Stimulated activated naive B cell treated with anti-CD40 and anti-IgM and Interleukin-4, amounts not matched to agents 10 μg/mL and 1 μg/mL and 100 μg/mL, for 72 hours (primary cell): ENCODE results near the gene SYT14.
A peak's percentile ranks its signal among the peaks of the same experiment; 100 is the strongest.
"Not testable (repeated sequence)": the region's sequence is repeated elsewhere in the genome, so short reads cannot be mapped to it uniquely, and the experiment has no call there.

Experiments
- ATAC-seq, 2 donors: fragments of 150-1000 bp; cut with Tn5 transposase; replicated peaks; 2 replicates each; pipeline ENCODE4 v1.10.0; 2021; ENCODE audit warnings: moderate library complexity in 1 of 2
- DNase-seq: peaks from one replicate; pipeline ENCODE4 v3.0.0; 2021
- H3K27ac Mint-ChIP-seq: one replicate; pipeline ENCODE4 v1.8.0; 2022; ENCODE audit warnings: mild to moderate bottlenecking, mixed read lengths
- H3K27me3 Mint-ChIP-seq, 2 donors: one replicate each; pipeline ENCODE4 v1.8.0; 2022; ENCODE audit warnings: mixed read lengths in 2 of 2
- H3K36me3 Mint-ChIP-seq, 2 donors: one replicate each; pipeline ENCODE4 v1.8.0; 2022; ENCODE audit warnings: mixed read lengths in 2 of 2, mild to moderate bottlenecking in 1 of 2
- H3K4me1 Mint-ChIP-seq, 2 donors: one replicate each; pipeline ENCODE4 v1.8.0; 2022; ENCODE audit warnings: mixed read lengths in 2 of 2, mild to moderate bottlenecking in 1 of 2
- H3K4me3 Mint-ChIP-seq, 2 donors: one replicate each; pipeline ENCODE4 v1.8.0; 2022; ENCODE audit warnings: mild to moderate bottlenecking in 2 of 2, mixed read lengths in 2 of 2, moderate library complexity in 1 of 2
- H3K9me3 Mint-ChIP-seq, 2 donors: one replicate each; pipeline ENCODE4 v1.8.0; 2022; ENCODE audit warnings: mixed read lengths in 2 of 2, mild to moderate bottlenecking in 1 of 2

The SYT14 gene

GRCh38 chr1:209965996-209966395, 28.0 kb downstream of the SYT14 start:
- no peaks in the 10 kb centered on the region for H3K4me1 Mint-ChIP-seq
- DNase-seq (no peak), ATAC-seq (no peak)
- peaks cover 5 to 8% of the 10 kb centered on the region in 2 donors for H3K27me3 Mint-ChIP-seq
- H3K27ac Mint-ChIP-seq = no peak overlapping the region
- H3K9me3 Mint-ChIP-seq = peaks cover 7 to 8% of the 10 kb centered on the region in 2 donors
- no peaks in the 10 kb centered on the region for H3K36me3 Mint-ChIP-seq
- no peak overlapping the region for H3K4me3 Mint-ChIP-seq

DNA sequence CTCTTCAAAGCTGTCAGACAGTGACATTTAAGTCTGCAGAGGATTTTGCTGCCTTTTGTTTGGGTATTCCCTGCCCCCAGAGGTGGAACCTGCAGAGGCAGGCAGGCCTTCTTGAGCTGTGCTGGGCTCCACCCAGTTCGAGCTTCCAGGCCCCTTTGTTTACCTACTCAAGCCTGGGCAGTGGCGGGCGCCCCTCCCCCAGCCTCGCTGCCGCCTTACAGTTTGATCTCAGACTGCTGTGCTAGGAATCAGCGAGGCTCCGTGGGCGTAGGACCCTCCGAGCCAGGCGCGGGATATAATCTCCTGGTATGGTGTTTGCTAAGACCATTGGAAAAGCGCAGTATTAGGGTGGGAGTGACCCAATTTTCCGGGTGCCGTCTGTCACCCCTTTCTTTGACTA, 40.7 kb downstream of the SYT14 start:
- not testable (repeated sequence) for ATAC-seq, H3K27ac Mint-ChIP-seq, H3K4me3 Mint-ChIP-seq

GRCh38 chr1:209983953-209984352, 45.9 kb downstream of the SYT14 start:
- ATAC-seq (no peak), DNase-seq (no peak)
- Mint-ChIP-seq H3K4me3 (no peak overlapping the region), H3K27ac (no peak overlapping the region), H3K36me3 (peaks cover 0 to 2% of the 10 kb centered on the region in 2 donors), H3K4me1 (no peaks in the 10 kb centered on the region), H3K9me3 (peaks cover 3 to 4% of the 10 kb centered on the region in 2 donors), H3K27me3 (peaks cover 19% of the 10 kb centered on the region in 2 donors)

More for the DNA sequence above, 40.7 kb downstream of the SYT14 start:
- not testable (repeated sequence) for H3K36me3 Mint-ChIP-seq, DNase-seq, H3K9me3 Mint-ChIP-seq, H3K27me3 Mint-ChIP-seq, H3K4me1 Mint-ChIP-seq

GRCh38 chr1:209985002-209985401, 47.0 kb downstream of the SYT14 start:
- H3K4me3 Mint-ChIP-seq = no peak overlapping the region
- peaks cover 0 to 2% of the 10 kb centered on the region in 2 donors for H3K36me3 Mint-ChIP-seq

GRCh38 chr1:209988706-209989105, 50.7 kb downstream of the SYT14 start:
- DNase-seq (no peak), ATAC-seq (no peak)
- no peak overlapping the region for H3K27ac Mint-ChIP-seq
- H3K4me3 Mint-ChIP-seq = no peak overlapping the region
- no peaks in the 10 kb centered on the region for H3K4me1 Mint-ChIP-seq
- peaks cover 0 to 2% of the 10 kb centered on the region in 2 donors for H3K36me3 Mint-ChIP-seq
- H3K27me3 Mint-ChIP-seq = peaks cover 15 to 26% of the 10 kb centered on the region in 2 donors
- peaks cover 3 to 4% of the 10 kb centered on the region in 2 donors for H3K9me3 Mint-ChIP-seq

More at GRCh38 chr1:209985002-209985401, 47.0 kb downstream of the SYT14 start:
- ATAC-seq (no peak), DNase-seq (no peak)
- Mint-ChIP-seq H3K4me1 (no peaks in the 10 kb centered on the region), H3K9me3 (peaks cover 3 to 4% of the 10 kb centered on the region in 2 donors), H3K27me3 (peaks cover 19% of the 10 kb centered on the region in 2 donors), H3K27ac (no peak overlapping the region)

GRCh38 chr1:209989525-209989924, 51.5 kb downstream of the SYT14 start:
- Mint-ChIP-seq H3K27me3 (peaks cover 14 to 32% of the 10 kb centered on the region in 2 donors), H3K36me3 (peaks cover 0 to 2% of the 10 kb centered on the region in 2 donors), H3K9me3 (peaks cover 3 to 4% of the 10 kb centered on the region in 2 donors), H3K27ac (no peak overlapping the region), H3K4me1 (no peaks in the 10 kb centered on the region), H3K4me3 (no peak overlapping the region)
- no peak for DNase-seq
- peak in 1 of 2 donors; percentile 43 for ATAC-seq

DNA sequence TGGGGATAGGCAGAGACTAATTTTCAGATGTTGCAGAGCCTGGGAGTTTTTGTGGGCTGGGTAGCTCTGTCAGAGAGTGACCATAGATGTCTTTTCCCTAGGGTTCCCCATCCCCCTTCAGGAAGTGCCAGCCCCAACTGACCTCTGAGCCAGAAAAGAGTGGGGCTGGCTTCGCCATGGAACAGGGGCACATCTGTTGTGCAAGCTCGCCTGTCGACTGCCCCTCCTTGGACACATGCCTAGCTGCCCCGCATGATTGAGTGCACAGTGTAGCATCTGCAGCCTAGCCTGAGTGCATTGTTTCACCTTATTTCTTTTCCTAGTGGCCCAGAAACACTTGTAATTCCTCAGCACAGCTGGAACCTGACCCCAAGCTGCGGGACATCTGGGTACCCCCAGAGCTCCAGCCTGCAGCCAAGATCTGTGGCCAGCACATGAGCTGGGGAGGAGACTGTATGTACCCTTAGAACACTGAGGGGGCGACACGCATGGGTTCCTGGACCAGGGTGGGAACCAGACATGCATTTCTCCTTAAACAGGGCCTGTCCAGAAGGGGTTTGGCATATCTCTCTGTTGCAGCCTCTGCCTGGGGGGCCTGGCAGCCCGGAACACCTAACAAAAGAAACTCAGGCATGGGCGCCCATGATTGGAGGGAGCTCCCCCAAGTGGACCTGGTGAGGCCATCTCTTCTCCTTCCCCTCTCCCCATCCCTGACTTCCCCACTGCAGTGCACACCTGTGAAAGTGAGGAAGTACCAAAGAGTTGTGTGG, 55.2 kb downstream of the SYT14 start:
- no peak for ATAC-seq
- Mint-ChIP-seq H3K27me3 (peaks cover 16 to 40% of the 10 kb centered on the region in 2 donors), H3K27ac (no peak overlapping the region), H3K36me3 (no peaks in the 10 kb centered on the region), H3K4me3 (no peak overlapping the region), H3K9me3 (no peaks in the 10 kb centered on the region), H3K4me1 (no peaks in the 10 kb centered on the region)
- DNase-seq = no peak

DNA sequence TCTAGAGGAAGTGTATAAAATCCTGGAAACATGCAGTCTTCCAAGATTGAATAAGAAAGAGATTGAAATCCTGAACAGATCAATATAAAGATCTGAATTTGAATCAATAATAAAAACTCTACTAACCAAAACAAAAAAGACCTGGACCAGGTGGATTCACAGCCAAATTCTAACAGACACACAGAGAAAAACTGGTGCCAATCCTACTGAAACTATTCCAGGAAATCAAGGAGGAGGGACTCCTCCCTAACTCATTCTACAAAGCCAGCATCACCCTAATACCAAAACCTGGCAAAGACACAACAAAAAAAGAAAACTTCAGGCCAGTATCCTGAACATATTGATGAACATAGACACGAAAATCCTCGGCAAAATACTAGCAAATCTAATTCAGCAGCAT, 58.3 kb downstream of the SYT14 start:
- Mint-ChIP-seq H3K36me3 (no peaks in the 10 kb centered on the region), H3K4me3 (no peak overlapping the region), H3K27ac (no peak overlapping the region), H3K27me3 (peaks cover 16 to 40% of the 10 kb centered on the region in 2 donors), H3K4me1 (no peaks in the 10 kb centered on the region), H3K9me3 (no peaks in the 10 kb centered on the region)
- ATAC-seq (no peak), DNase-seq (no peak)

DNA sequence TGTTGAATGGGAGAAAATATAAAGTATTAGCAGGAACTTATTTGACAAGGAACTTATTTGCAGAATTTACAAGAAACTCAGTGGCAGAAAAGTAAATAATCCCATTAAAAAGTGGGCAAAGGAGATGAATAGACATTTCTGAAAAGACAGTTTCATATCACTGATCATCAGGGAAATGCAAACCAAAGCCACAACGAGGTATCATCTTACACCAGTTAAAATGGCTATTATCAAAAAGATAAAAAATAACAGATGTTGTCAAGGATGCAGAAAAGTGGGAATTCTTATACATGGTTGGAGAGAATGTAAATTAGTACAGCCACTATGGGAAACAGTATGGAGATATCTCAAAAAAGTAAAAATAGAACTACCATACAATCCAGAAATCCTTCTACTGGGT, 61.0 kb downstream of the SYT14 start:
- no peaks in the 10 kb centered on the region for H3K9me3 Mint-ChIP-seq
- H3K27me3 Mint-ChIP-seq = peaks cover 16 to 24% of the 10 kb centered on the region in 2 donors

GRCh38 chr1:210001751-210002150, 63.7 kb downstream of the SYT14 start:
- no peak for ATAC-seq
- H3K27me3 Mint-ChIP-seq = peaks cover 3 to 7% of the 10 kb centered on the region in 2 donors
- H3K27ac Mint-ChIP-seq = no peak overlapping the region
- no peaks in the 10 kb centered on the region for H3K9me3 Mint-ChIP-seq
- no peaks in the 10 kb centered on the region for H3K4me1 Mint-ChIP-seq
- H3K36me3 Mint-ChIP-seq = no peaks in the 10 kb centered on the region
- no peak overlapping the region for H3K4me3 Mint-ChIP-seq
- DNase-seq = no peak

More for the DNA sequence above, 61.0 kb downstream of the SYT14 start:
- Mint-ChIP-seq H3K36me3 (no peaks in the 10 kb centered on the region), H3K27ac (no peak overlapping the region), H3K4me3 (no peak overlapping the region), H3K4me1 (no peaks in the 10 kb centered on the region)
- no peak for DNase-seq
- no peak for ATAC-seq

GRCh38 chr1:210003501-210003900, 65.5 kb downstream of the SYT14 start:
- no peaks in the 10 kb centered on the region for H3K9me3 Mint-ChIP-seq
- no peaks in the 10 kb centered on the region for H3K4me1 Mint-ChIP-seq
- H3K27ac Mint-ChIP-seq = no peak overlapping the region
- no peak overlapping the region for H3K4me3 Mint-ChIP-seq
- ATAC-seq (no peak), DNase-seq (no peak)
- H3K36me3 Mint-ChIP-seq = no peaks in the 10 kb centered on the region
- peaks cover 0 to 5% of the 10 kb centered on the region in 2 donors for H3K27me3 Mint-ChIP-seq

- Mint-ChIP-seq H3K36me3 (no peaks in the 10 kb centered on the region), H3K4me3 (no peak overlapping the region), H3K4me1 (no peaks in the 10 kb centered on the region), H3K9me3 (no peaks in the 10 kb centered on the region), H3K27me3 (peaks cover 0 to 3% of the 10 kb centered on the region in 2 donors), H3K27ac (no peak overlapping the region)
- ATAC-seq (no peak), DNase-seq (no peak)
Observed at GRCh38 chr1:210010161-210010560, 72.1 kb downstream of the SYT14 start.

DNA sequence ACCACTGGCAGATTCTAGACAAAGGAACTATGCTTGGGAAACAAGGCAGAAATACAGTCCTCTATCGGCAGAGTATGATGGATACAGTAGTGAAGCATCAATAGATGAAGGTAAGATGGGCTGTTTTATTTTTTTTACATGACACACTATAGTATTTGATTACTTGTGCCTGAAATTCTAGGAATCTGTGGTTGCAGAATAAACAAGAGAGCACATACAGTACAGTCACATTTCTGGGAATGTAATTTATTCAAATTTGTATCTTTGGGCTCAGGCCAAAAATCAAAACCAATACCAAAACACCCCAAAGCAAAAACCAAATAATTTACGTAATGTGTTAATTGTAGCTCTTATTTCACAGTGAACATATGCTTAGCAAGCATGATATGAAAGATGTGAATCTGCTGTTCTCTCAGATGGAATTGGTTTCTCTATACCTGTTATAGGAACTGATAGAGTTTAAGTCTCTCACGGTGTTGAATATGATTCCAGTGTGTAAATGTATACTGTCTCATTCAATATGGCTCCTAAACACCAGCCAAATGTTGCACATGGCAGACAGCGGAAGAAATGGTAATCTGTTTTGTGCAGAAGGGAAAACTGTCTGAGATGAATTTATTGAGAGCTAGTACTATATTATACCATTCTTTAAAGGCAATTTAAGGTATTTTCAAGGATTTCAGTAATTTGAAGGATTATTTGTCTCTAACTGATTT, 83.3 kb downstream of the SYT14 start:
- ATAC-seq = no peak
- peaks cover 0 to under 1% of the 10 kb centered on the region in 2 donors for H3K27me3 Mint-ChIP-seq
- H3K4me1 Mint-ChIP-seq = no peaks in the 10 kb centered on the region
- H3K9me3 Mint-ChIP-seq = no peaks in the 10 kb centered on the region
- H3K4me3 Mint-ChIP-seq = no peak overlapping the region
- no peak for DNase-seq
- no peak overlapping the region for H3K27ac Mint-ChIP-seq
- H3K36me3 Mint-ChIP-seq = no peaks in the 10 kb centered on the region

GRCh38 chr1:210022044-210022443, 84.0 kb downstream of the SYT14 start:
- H3K9me3 Mint-ChIP-seq = no peaks in the 10 kb centered on the region
- DNase-seq (no peak), ATAC-seq (no peak)
- H3K4me1 Mint-ChIP-seq = no peaks in the 10 kb centered on the region
- no peaks in the 10 kb centered on the region for H3K36me3 Mint-ChIP-seq
- no peak overlapping the region for H3K27ac Mint-ChIP-seq
- H3K4me3 Mint-ChIP-seq = no peak overlapping the region
- no peaks in the 10 kb centered on the region for H3K27me3 Mint-ChIP-seq

DNA sequence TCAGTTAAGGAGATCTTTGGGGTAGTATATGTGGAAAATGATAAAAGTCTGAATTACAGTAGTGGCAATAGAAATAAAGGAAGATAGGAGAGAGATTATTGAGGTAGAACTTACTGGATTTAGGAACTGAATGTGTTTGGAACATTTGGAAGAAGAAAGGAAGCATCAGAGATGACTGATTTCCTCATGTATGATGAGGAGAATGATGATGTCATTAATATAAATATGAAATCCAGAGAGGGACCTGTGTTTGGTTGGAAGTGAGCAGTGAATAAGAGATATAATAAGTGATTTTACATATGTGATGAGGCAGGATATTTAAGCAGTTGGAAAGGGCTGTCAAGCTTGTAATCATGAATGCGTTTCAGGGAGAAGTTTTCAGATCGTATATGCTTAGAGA, 86.3 kb downstream of the SYT14 start:
- no peaks in the 10 kb centered on the region for H3K36me3 Mint-ChIP-seq
- no peak for DNase-seq
- no peak overlapping the region for H3K4me3 Mint-ChIP-seq
- H3K27ac Mint-ChIP-seq = no peak overlapping the region
- no peaks in the 10 kb centered on the region for H3K27me3 Mint-ChIP-seq
- no peaks in the 10 kb centered on the region for H3K9me3 Mint-ChIP-seq
- no peak for ATAC-seq
- no peaks in the 10 kb centered on the region for H3K4me1 Mint-ChIP-seq
